ENCODE results near the gene UCHL5.

Gene UCHL5

GRCh38 chr1:193090865-193091264, 31.7 kb upstream of the UCHL5 start:
- Histone ChIP-seq H3K4ac (ENCODE audit: low read depth, low read length) (no peak overlapping the region), H3K79me2 (ENCODE audit: control insufficient read depth, insufficient read depth, low read length, poor library complexity) (no peaks in the 10 kb centered on the region), H4K91ac (ENCODE audit: low read depth, low read length) (no peak overlapping the region)

GRCh38 chr1:193087893-193088292, 28.7 kb upstream of the UCHL5 start:
- no peak overlapping the region for H2AK5ac ChIP-seq (ENCODE audit: low read length)
- H2BK12ac ChIP-seq (ENCODE audit: low read length): no peak overlapping the region
- no peak overlapping the region for H3K27ac ChIP-seq (ENCODE audit: low read depth, low read length)
- no peak overlapping the region for H3K4ac ChIP-seq (ENCODE audit: low read depth, low read length)
- H3K4me3 ChIP-seq (ENCODE audit: low read depth, low read length): no peak overlapping the region
- no peak overlapping the region for H4K8ac ChIP-seq (ENCODE audit: low read depth, low read length)
- H3K18ac ChIP-seq (ENCODE audit: low read length): no peak overlapping the region
- H2BK120ac ChIP-seq (ENCODE audit: insufficient read depth, low read length, poor library complexity): no peak overlapping the region
- no peak overlapping the region for H4K91ac ChIP-seq (ENCODE audit: low read depth, low read length)
- H3K27me3 ChIP-seq (ENCODE audit: insufficient read depth, low read length): no peaks in the 10 kb centered on the region
- no peaks in the 10 kb centered on the region for H3K4me1 ChIP-seq (ENCODE audit: control insufficient read depth in 1 of 2, insufficient read depth in 2 of 2, low read length in 2 of 2)
- H3K36me3 ChIP-seq (ENCODE audit: control insufficient read depth in 1 of 2, insufficient read depth in 2 of 2, low read length in 2 of 2): peaks cover 3 to 7% of the 10 kb centered on the region in 2 experiments
- no peak overlapping the region for H4K12ac ChIP-seq (ENCODE audit: low read depth, low read length)
- no peak overlapping the region for H2BK5ac ChIP-seq (ENCODE audit: low read depth, low read length, poor library complexity)
- H3K79me1 ChIP-seq (ENCODE audit: low read length): no peaks in the 10 kb centered on the region
- WGBS (ENCODE audit: extremely low coverage, insufficient coverage, insufficient read length): no CpG with 5 or more reads among the region's 3 CpGs
- no peaks in the 10 kb centered on the region for H3K9me3 ChIP-seq (ENCODE audit: insufficient read depth, low read depth, low read length)
- no peak overlapping the region for H3K23ac ChIP-seq (ENCODE audit: low read length)
- H3K14ac ChIP-seq (ENCODE audit: low read length): no peak overlapping the region
- no peak overlapping the region for H2AFZ ChIP-seq (ENCODE audit: insufficient read depth, low read length, poor library complexity)
- H3K9ac ChIP-seq (ENCODE audit: low read length): no peak overlapping the region
- H3K79me2 ChIP-seq (ENCODE audit: control insufficient read depth, insufficient read depth, low read length, poor library complexity): no peaks in the 10 kb centered on the region
- no peak overlapping the region for H3K4me2 ChIP-seq (ENCODE audit: low read length)
- no peak for DNase-seq

More at GRCh38 chr1:193090865-193091264, 31.7 kb upstream of the UCHL5 start:
- Histone ChIP-seq H2AFZ (ENCODE audit: insufficient read depth, low read length, poor library complexity) (no peak overlapping the region), H3K36me3 (ENCODE audit: control insufficient read depth in 1 of 2, insufficient read depth in 2 of 2, low read length in 2 of 2) (peaks cover 6 to 8% of the 10 kb centered on the region in 2 experiments), H4K12ac (ENCODE audit: low read depth, low read length) (no peak overlapping the region), H3K27ac (ENCODE audit: low read depth, low read length) (no peak overlapping the region), H3K9me3 (ENCODE audit: insufficient read depth, low read depth, low read length) (no peaks in the 10 kb centered on the region), H3K4me3 (ENCODE audit: low read depth, low read length) (no peak overlapping the region), H2BK5ac (ENCODE audit: low read depth, low read length, poor library complexity) (no peak overlapping the region), H3K4me1 (ENCODE audit: control insufficient read depth in 1 of 2, insufficient read depth in 2 of 2, low read length in 2 of 2) (no peaks in the 10 kb centered on the region), H3K4me2 (ENCODE audit: low read length) (no peak overlapping the region), H3K23ac (ENCODE audit: low read length) (no peak overlapping the region), H4K8ac (ENCODE audit: low read depth, low read length) (no peak overlapping the region), H2BK120ac (ENCODE audit: insufficient read depth, low read length, poor library complexity) (no peak overlapping the region), H3K79me1 (ENCODE audit: low read length) (no peaks in the 10 kb centered on the region), H3K9ac (ENCODE audit: low read length) (no peak overlapping the region), H2AK5ac (ENCODE audit: low read length) (no peak overlapping the region), H3K14ac (ENCODE audit: low read length) (no peak overlapping the region), H3K27me3 (ENCODE audit: insufficient read depth, low read length) (no peaks in the 10 kb centered on the region), H2BK12ac (ENCODE audit: low read length) (no peak overlapping the region), H3K18ac (ENCODE audit: low read length) (no peak overlapping the region)
- no peak for DNase-seq
- WGBS (ENCODE audit: extremely low coverage, insufficient coverage, insufficient read length): no CpG with 5 or more reads among the region's 1 CpG

GRCh38 chr1:193086342-193086741, 27.2 kb upstream of the UCHL5 start:
- no peak overlapping the region for H3K9ac ChIP-seq (ENCODE audit: low read length)
- H3K14ac ChIP-seq (ENCODE audit: low read length): no peak overlapping the region
- no peaks in the 10 kb centered on the region for H3K4me1 ChIP-seq (ENCODE audit: control insufficient read depth in 1 of 2, insufficient read depth in 2 of 2, low read length in 2 of 2)
- no peaks in the 10 kb centered on the region for H3K27me3 ChIP-seq (ENCODE audit: insufficient read depth, low read length)
- no peak overlapping the region for H4K91ac ChIP-seq (ENCODE audit: low read depth, low read length)
- H3K4me2 ChIP-seq (ENCODE audit: low read length): no peak overlapping the region
- H2BK120ac ChIP-seq (ENCODE audit: insufficient read depth, low read length, poor library complexity): no peak overlapping the region
- no peak overlapping the region for H3K4me3 ChIP-seq (ENCODE audit: low read depth, low read length)
- H3K23ac ChIP-seq (ENCODE audit: low read length): no peak overlapping the region
- H4K12ac ChIP-seq (ENCODE audit: low read depth, low read length): no peak overlapping the region
- no peak overlapping the region for H2AK5ac ChIP-seq (ENCODE audit: low read length)
- no peaks in the 10 kb centered on the region for H3K79me1 ChIP-seq (ENCODE audit: low read length)
- WGBS (ENCODE audit: extremely low coverage, insufficient coverage, insufficient read length): no CpG with 5 or more reads among the region's 3 CpGs
- peaks cover 6 to 10% of the 10 kb centered on the region in 2 experiments for H3K36me3 ChIP-seq (ENCODE audit: control insufficient read depth in 1 of 2, insufficient read depth in 2 of 2, low read length in 2 of 2)
- no peak overlapping the region for H2BK12ac ChIP-seq (ENCODE audit: low read length)
- H3K4ac ChIP-seq (ENCODE audit: low read depth, low read length): no peak overlapping the region
- H3K27ac ChIP-seq (ENCODE audit: low read depth, low read length): no peak overlapping the region
- no peak overlapping the region for H4K8ac ChIP-seq (ENCODE audit: low read depth, low read length)
- no peak overlapping the region for H3K18ac ChIP-seq (ENCODE audit: low read length)
- no peaks in the 10 kb centered on the region for H3K79me2 ChIP-seq (ENCODE audit: control insufficient read depth, insufficient read depth, low read length, poor library complexity)
- no peak overlapping the region for H2AFZ ChIP-seq (ENCODE audit: insufficient read depth, low read length, poor library complexity)
- no peak for DNase-seq
- H2BK5ac ChIP-seq (ENCODE audit: low read depth, low read length, poor library complexity): no peak overlapping the region
- no peaks in the 10 kb centered on the region for H3K9me3 ChIP-seq (ENCODE audit: insufficient read depth, low read depth, low read length)

- H3K79me1 ChIP-seq (ENCODE audit: low read length): no peaks in the 10 kb centered on the region
- WGBS (ENCODE audit: extremely low coverage, insufficient coverage, insufficient read length): no CpG with 5 or more reads among the region's 1 CpG
- peaks cover 6 to 10% of the 10 kb centered on the region in 2 experiments for H3K36me3 ChIP-seq (ENCODE audit: control insufficient read depth in 1 of 2, insufficient read depth in 2 of 2, low read length in 2 of 2)
These were observed 26.1 kb upstream of the UCHL5 start for GRCh38 chr1:193085263-193085662.

More at GRCh38 chr1:193085263-193085662, 26.1 kb upstream of the UCHL5 start:
- H4K91ac ChIP-seq (ENCODE audit: low read depth, low read length): no peak overlapping the region
- no peak for DNase-seq
- H2BK5ac ChIP-seq (ENCODE audit: low read depth, low read length, poor library complexity): no peak overlapping the region
- no peak overlapping the region for H4K8ac ChIP-seq (ENCODE audit: low read depth, low read length)
- no peak overlapping the region for H3K18ac ChIP-seq (ENCODE audit: low read length)
- H3K4ac ChIP-seq (ENCODE audit: low read depth, low read length): no peak overlapping the region
- H2BK12ac ChIP-seq (ENCODE audit: low read length): no peak overlapping the region
- no peaks in the 10 kb centered on the region for H3K27me3 ChIP-seq (ENCODE audit: insufficient read depth, low read length)
- H2BK120ac ChIP-seq (ENCODE audit: insufficient read depth, low read length, poor library complexity): no peak overlapping the region
- H2AK5ac ChIP-seq (ENCODE audit: low read length): no peak overlapping the region
- H3K4me1 ChIP-seq (ENCODE audit: control insufficient read depth in 1 of 2, insufficient read depth in 2 of 2, low read length in 2 of 2): no peaks in the 10 kb centered on the region
- no peak overlapping the region for H3K27ac ChIP-seq (ENCODE audit: low read depth, low read length)
- H3K79me2 ChIP-seq (ENCODE audit: control insufficient read depth, insufficient read depth, low read length, poor library complexity): no peaks in the 10 kb centered on the region
- H3K23ac ChIP-seq (ENCODE audit: low read length): no peak overlapping the region
- no peak overlapping the region for H4K12ac ChIP-seq (ENCODE audit: low read depth, low read length)
- no peak overlapping the region for H3K4me2 ChIP-seq (ENCODE audit: low read length)
- H3K14ac ChIP-seq (ENCODE audit: low read length): no peak overlapping the region
- H2AFZ ChIP-seq (ENCODE audit: insufficient read depth, low read length, poor library complexity): no peak overlapping the region
- H3K9me3 ChIP-seq (ENCODE audit: insufficient read depth, low read depth, low read length): no peaks in the 10 kb centered on the region
- H3K9ac ChIP-seq (ENCODE audit: low read length): no peak overlapping the region
- no peak overlapping the region for H3K4me3 ChIP-seq (ENCODE audit: low read depth, low read length)
